Astrocyte (in vitro differentiated cells and primary cell): ENCODE results near the gene NRIP1. TPM values are rescaled to one million over a fixed set of nuclear protein-coding genes. Genes with fewer than 3 reads are reported as not detected.
A peak's percentile ranks its signal among the peaks of the same experiment; 100 is the strongest.

Experiments
- DNase-seq: peaks from one replicate; pipeline ENCODE4 v3.0.0-alpha.2; 2010; ENCODE audit warnings: low read depth
- FAIRE-seq: peaks from 2 replicates; lab custom pipeline; 2011; peaks lifted over from hg19 to GRCh38; lab: Jason Lieb, UNC
- H2AFZ ChIP-seq: 2 replicates; pipeline ENCODE4 v1.6.0; 2012; ENCODE audit warnings: low read depth, low read length, inconsistent platforms
- H3K27ac ChIP-seq: 2 replicates; pipeline ENCODE4 v1.5.1; 2011; ENCODE audit warnings: low read depth, low read length, inconsistent platforms
- H3K27me3 ChIP-seq: 2 replicates; pipeline ENCODE4 v1.6.0; 2011; ENCODE audit warnings: low read length, inconsistent platforms; ENCODE audit not compliant: insufficient read depth
- H3K36me3 ChIP-seq: 2 replicates; pipeline ENCODE4 v1.5.1; 2011; ENCODE audit warnings: low read length, inconsistent platforms; ENCODE audit not compliant: insufficient read depth
- H3K4me1 ChIP-seq: 2 replicates; pipeline ENCODE4 v1.5.1; 2011; ENCODE audit warnings: low read length, inconsistent platforms; ENCODE audit not compliant: insufficient read depth
- H3K4me2 ChIP-seq: 2 replicates; pipeline ENCODE4 v1.6.0; 2012; ENCODE audit warnings: low read length, inconsistent platforms
- H3K4me3 ChIP-seq: 2 replicates; pipeline ENCODE4 v1.5.1; 2011; ENCODE audit warnings: low read depth, mild to moderate bottlenecking, low read length, inconsistent platforms; ENCODE audit not compliant: insufficient read depth
- H3K79me2 ChIP-seq: 2 replicates; pipeline ENCODE4 v1.6.0; 2012; ENCODE audit warnings: mild to moderate bottlenecking, low read length, inconsistent platforms; ENCODE audit not compliant: insufficient read depth
- H3K9ac ChIP-seq: 2 replicates; pipeline ENCODE4 v1.6.0; 2012; ENCODE audit warnings: mild to moderate bottlenecking, low read length, inconsistent platforms
- H3K9me3 ChIP-seq: 2 replicates; pipeline ENCODE4 v1.5.1; 2012; ENCODE audit warnings: low read depth, mild to moderate bottlenecking, low read length, inconsistent platforms; ENCODE audit not compliant: insufficient read depth
- H4K20me1 ChIP-seq: 2 replicates; pipeline ENCODE4 v1.6.0; 2012; ENCODE audit warnings: low read length, inconsistent platforms; ENCODE audit not compliant: insufficient read depth
- H3K27ac Mint-ChIP-seq: one replicate; pipeline ENCODE4 v1.8.0; 2021; ENCODE audit warnings: mild to moderate bottlenecking, mixed read lengths; ENCODE audit not compliant: unreplicated experiment
- H3K27me3 Mint-ChIP-seq: one replicate; pipeline ENCODE4 v1.8.0; 2021; ENCODE audit warnings: low read depth, mixed read lengths; ENCODE audit not compliant: unreplicated experiment
- H3K36me3 Mint-ChIP-seq: one replicate; pipeline ENCODE4 v1.8.0; 2021; ENCODE audit warnings: low read depth, mixed read lengths; ENCODE audit not compliant: unreplicated experiment
- H3K4me1 Mint-ChIP-seq: one replicate; pipeline ENCODE4 v1.8.0; 2021; ENCODE audit warnings: low read depth, mixed read lengths; ENCODE audit not compliant: unreplicated experiment
- H3K4me3 Mint-ChIP-seq: one replicate; pipeline ENCODE4 v1.8.0; 2021; ENCODE audit warnings: mild to moderate bottlenecking, moderate library complexity, mixed read lengths; ENCODE audit not compliant: unreplicated experiment
- H3K9me3 Mint-ChIP-seq: one replicate; pipeline ENCODE4 v1.8.0; 2021; ENCODE audit warnings: mild to moderate bottlenecking, mixed read lengths; ENCODE audit not compliant: unreplicated experiment
- EZH2 ChIP-seq: IDR thresholded peaks from 2 replicates; pipeline ENCODE4 v1.6.1; 2012; ENCODE audit warnings: mild to moderate bottlenecking, low read length, inconsistent platforms; ENCODE audit not compliant: insufficient read depth
- total RNA-seq: library from RNA; stranded (reverse); gene quantifications from 2 replicates; pipeline ENCODE4 v1.2.1, GENCODE V29; 2021
- TF ChIP-seq, protein P1 (sequence below): IDR thresholded peaks from 2 replicates; pipeline ENCODE4 v1.5.1; 2011; ENCODE audit warnings: low read depth, mild to moderate bottlenecking, inconsistent platforms, low read length, moderate library complexity; ENCODE audit not compliant: insufficient read depth

Gene NRIP1
- total RNA-seq, 1 donor from 2014 or later, result 55.5 TPM

DNA sequence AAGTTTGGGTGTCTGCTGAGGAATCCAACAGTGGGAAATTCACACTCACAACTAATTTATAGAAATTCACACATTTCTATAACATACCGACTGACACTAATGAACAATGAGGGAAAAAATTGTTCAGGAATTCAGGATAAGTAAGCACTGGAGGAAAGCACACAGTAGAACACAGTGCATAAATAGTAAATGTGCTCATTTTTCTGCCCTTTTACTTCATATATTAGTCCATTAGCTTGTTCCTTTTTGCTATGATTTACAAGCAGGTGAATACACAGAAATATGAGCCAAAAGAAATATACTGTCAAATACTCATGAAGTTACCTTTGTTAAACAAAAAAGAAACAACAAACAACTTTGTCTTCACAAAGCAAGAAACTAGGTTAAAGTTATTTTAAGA is 11.3 kb downstream of the NRIP1 start:
- no peak overlapping the region for H3K9ac ChIP-seq
- no peak overlapping the region for H3K4me3 Mint-ChIP-seq
- peaks cover 8% of the 10 kb centered on the region for H3K4me1 ChIP-seq
- H3K79me2 ChIP-seq, result peaks cover 100% of the 10 kb centered on the region
- H3K4me3 ChIP-seq, result no peak overlapping the region
- H3K4me2 ChIP-seq, result no peak overlapping the region
- no peaks in the 10 kb centered on the region for H3K9me3 ChIP-seq
- TF ChIP-seq, protein P1, sequence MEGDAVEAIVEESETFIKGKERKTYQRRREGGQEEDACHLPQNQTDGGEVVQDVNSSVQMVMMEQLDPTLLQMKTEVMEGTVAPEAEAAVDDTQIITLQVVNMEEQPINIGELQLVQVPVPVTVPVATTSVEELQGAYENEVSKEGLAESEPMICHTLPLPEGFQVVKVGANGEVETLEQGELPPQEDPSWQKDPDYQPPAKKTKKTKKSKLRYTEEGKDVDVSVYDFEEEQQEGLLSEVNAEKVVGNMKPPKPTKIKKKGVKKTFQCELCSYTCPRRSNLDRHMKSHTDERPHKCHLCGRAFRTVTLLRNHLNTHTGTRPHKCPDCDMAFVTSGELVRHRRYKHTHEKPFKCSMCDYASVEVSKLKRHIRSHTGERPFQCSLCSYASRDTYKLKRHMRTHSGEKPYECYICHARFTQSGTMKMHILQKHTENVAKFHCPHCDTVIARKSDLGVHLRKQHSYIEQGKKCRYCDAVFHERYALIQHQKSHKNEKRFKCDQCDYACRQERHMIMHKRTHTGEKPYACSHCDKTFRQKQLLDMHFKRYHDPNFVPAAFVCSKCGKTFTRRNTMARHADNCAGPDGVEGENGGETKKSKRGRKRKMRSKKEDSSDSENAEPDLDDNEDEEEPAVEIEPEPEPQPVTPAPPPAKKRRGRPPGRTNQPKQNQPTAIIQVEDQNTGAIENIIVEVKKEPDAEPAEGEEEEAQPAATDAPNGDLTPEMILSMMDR, result no peak
- TF ChIP-seq EZH2, result no peak
- FAIRE-seq, result no peak
- no peaks in the 10 kb centered on the region for H3K9me3 Mint-ChIP-seq
- H2AFZ ChIP-seq, result no peak overlapping the region
- H3K36me3 ChIP-seq, result no peaks in the 10 kb centered on the region
- H3K4me1 Mint-ChIP-seq, result peaks cover 46% of the 10 kb centered on the region
- no peak for DNase-seq
- H3K27me3 Mint-ChIP-seq, result no peaks in the 10 kb centered on the region
- no peak overlapping the region for H3K27ac Mint-ChIP-seq
- H4K20me1 ChIP-seq, result peaks cover 88% of the 10 kb centered on the region
- H3K27ac ChIP-seq, result no peak overlapping the region
- no peaks in the 10 kb centered on the region for H3K36me3 Mint-ChIP-seq
- no peaks in the 10 kb centered on the region for H3K27me3 ChIP-seq

DNA sequence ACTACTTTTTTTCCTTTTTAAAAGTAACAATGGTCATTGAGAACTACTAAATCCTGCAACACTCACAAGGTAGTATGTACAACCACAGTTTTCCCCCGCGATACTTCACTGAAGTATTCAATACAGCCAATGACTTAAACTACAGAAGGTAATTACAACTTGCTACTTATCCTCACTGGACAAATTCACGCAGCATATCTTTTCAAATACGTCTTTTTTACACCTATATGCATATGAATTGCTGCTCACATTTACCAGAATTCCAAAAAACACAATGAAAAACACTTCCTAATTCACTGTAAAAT is 12.4 kb downstream of the NRIP1 start:
- Histone ChIP-seq H3K9ac (peak overlapping the region; percentile 0), H3K79me2 (peaks cover 100% of the 10 kb centered on the region), H3K4me2 (peak overlapping the region; percentile 72), H3K4me3 (no peak overlapping the region), H3K36me3 (no peaks in the 10 kb centered on the region), H4K20me1 (peaks cover 86% of the 10 kb centered on the region), H2AFZ (no peak overlapping the region), H3K9me3 (no peaks in the 10 kb centered on the region), H3K27ac (peak overlapping the region; percentile 13), H3K27me3 (no peaks in the 10 kb centered on the region), H3K4me1 (peaks cover 6% of the 10 kb centered on the region)
- Mint-ChIP-seq H3K4me1 (peaks cover 43% of the 10 kb centered on the region), H3K27me3 (no peaks in the 10 kb centered on the region), H3K36me3 (no peaks in the 10 kb centered on the region), H3K27ac (peak overlapping the region; percentile 15), H3K4me3 (no peak overlapping the region), H3K9me3 (no peaks in the 10 kb centered on the region)
- TF ChIP-seq, protein P1, result no peak
- no peak for TF ChIP-seq EZH2
- FAIRE-seq (no peak), DNase-seq (no peak)

DNA sequence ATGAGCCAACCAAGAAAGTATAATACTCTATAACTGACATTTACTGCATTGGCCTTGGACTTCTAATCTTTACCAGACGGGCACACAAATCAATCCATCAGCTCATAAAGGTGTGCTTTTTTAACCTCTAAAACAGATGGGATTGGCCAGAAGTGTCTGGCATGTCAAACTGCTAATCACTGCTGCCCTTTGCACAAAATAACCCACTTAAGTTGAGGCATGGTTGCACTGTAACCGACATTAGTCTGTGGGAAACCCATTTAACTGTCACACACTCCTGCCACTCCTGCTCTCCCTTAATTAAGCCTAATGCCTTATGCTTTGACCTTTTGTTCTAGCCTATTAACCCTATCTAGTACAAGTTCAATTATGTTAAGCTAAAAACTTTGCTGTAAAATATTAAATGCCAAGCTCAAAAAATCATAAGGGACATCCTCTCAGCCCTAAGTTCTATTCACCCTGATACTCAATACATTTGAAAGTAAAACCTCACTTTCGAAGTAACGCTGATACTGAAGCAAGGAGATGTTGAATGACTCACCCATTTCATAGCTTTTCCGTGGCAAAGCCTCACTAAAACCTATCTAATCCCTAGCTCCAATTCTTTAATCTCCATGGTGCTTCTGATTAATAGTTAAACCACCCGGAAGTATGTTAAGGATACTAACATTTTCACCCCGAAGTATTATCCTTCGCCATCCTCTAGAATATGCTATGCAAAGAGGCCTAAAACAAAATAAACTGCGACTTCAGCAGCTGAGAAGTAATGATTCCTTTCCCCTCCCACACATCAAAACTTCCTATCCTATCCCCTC is 12.9 kb downstream of the NRIP1 start:
- H2AFZ ChIP-seq, result no peak overlapping the region
- peak overlapping the region; percentile 13 for H3K4me3 ChIP-seq
- FAIRE-seq (no peak), DNase-seq (peak; percentile 58)
- peaks cover 6% of the 10 kb centered on the region for H3K4me1 ChIP-seq
- Mint-ChIP-seq H3K27me3 (no peaks in the 10 kb centered on the region), H3K9me3 (no peaks in the 10 kb centered on the region), H3K4me1 (peaks cover 37% of the 10 kb centered on the region), H3K4me3 (peak overlapping the region; percentile 35), H3K27ac (peak overlapping the region; percentile 15), H3K36me3 (no peaks in the 10 kb centered on the region)
- peak overlapping the region; percentile 72 for H3K4me2 ChIP-seq
- peak overlapping the region; percentile 13 for H3K27ac ChIP-seq
- H3K36me3 ChIP-seq, result no peaks in the 10 kb centered on the region
- peaks cover 83% of the 10 kb centered on the region for H4K20me1 ChIP-seq
- H3K27me3 ChIP-seq, result no peaks in the 10 kb centered on the region
- H3K9ac ChIP-seq, result peak overlapping the region; percentile 0
- H3K9me3 ChIP-seq, result no peaks in the 10 kb centered on the region
- peaks cover 99% of the 10 kb centered on the region for H3K79me2 ChIP-seq
- TF ChIP-seq, protein P1, result no peak
- no peak for TF ChIP-seq EZH2
